Activated CD8-positive, alpha-beta memory T cell treated with anti-CD3 and anti-CD28 coated beads for 1 hour (primary cell): ENCODE measurements around the gene THYN1.

Experiments used
- DNase-seq, 2 donors: peaks; one replicate each; pipeline ENCODE4 v3.0.0-alpha.2; 2020; ENCODE audit warnings: low read depth in 1 of 2; ENCODE audit errors: extremely low read depth in 1 of 2

The THYN1 gene

GRCh38 chr11:134252346-134253187 lies 585 bp downstream of the THYN1 start:
- DNase-seq, result no peak

GRCh38 chr11:134250675-134251074 lies 2.5 kb downstream of the THYN1 start:
- no peak for DNase-seq

GRCh38 chr11:134250246-134250645 lies 2.9 kb downstream of the THYN1 start:
- no peak for DNase-seq

GRCh38 chr11:134248910-134249480 lies 4.2 kb downstream of the THYN1 start:
- no peak for DNase-seq

GRCh38 chr11:134246678-134247077 lies 6.5 kb downstream of the THYN1 start:
- DNase-seq, result no peak

- no peak for DNase-seq
Observed at GRCh38 chr11:134246100-134246499, 7.1 kb downstream of the THYN1 start.

- DNase-seq, result no peak
Observed at GRCh38 chr11:134245434-134245833, 7.7 kb downstream of the THYN1 start.

GRCh38 chr11:134244593-134244992 lies 8.6 kb downstream of the THYN1 start:
- DNase-seq, result no peak

GRCh38 chr11:134243913-134244312 lies 9.2 kb downstream of the THYN1 start:
- no peak for DNase-seq

- no peak for DNase-seq
Observed at GRCh38 chr11:134242376-134242775, 10.8 kb downstream of the THYN1 start.

GRCh38 chr11:134240592-134240991 lies 12.6 kb downstream of the THYN1 start:
- DNase-seq, result no peak

GRCh38 chr11:134238956-134239355 lies 14.2 kb downstream of the THYN1 start:
- no peak for DNase-seq

GRCh38 chr11:134237557-134237922 lies 15.6 kb downstream of the THYN1 start:
- DNase-seq, result no peak

- DNase-seq, result no peak
Observed at GRCh38 chr11:134236834-134237556, 16.2 kb downstream of the THYN1 start.

GRCh38 chr11:134235399-134235798 lies 17.8 kb downstream of the THYN1 start:
- no peak for DNase-seq

- DNase-seq, result no peak
Observed at GRCh38 chr11:134233729-134234179, 19.4 kb downstream of the THYN1 start.

GRCh38 chr11:134231958-134232659 lies 21.0 kb downstream of the THYN1 start:
- DNase-seq, result no peak

GRCh38 chr11:134230339-134230738 lies 22.8 kb downstream of the THYN1 start:
- no peak for DNase-seq

GRCh38 chr11:134229126-134229790 lies 23.9 kb downstream of the THYN1 start:
- DNase-seq, result no peak

- no peak for DNase-seq
Observed at GRCh38 chr11:134228625-134229024, 24.5 kb downstream of the THYN1 start.
